ENCODE measurements around the gene FAM120A.

The FAM120A gene

GRCh38 chr9:93533863-93534262 is 82.4 kb downstream of the FAM120A start:
- H3K36me3 ChIP-seq (ENCODE audit: control insufficient read depth in 4 of 4, insufficient read depth in 4 of 4, low read length in 3 of 4): peaks cover 27 to 85% (median 51%) of the 10 kb centered on the region in 4 experiments
- POLR2A ChIA-PET: no interaction called here

GRCh38 chr9:93536167-93536566 is 84.7 kb downstream of the FAM120A start:
- no peak overlapping the region for H3K4me3 ChIP-seq (ENCODE audit: control insufficient read depth in 1 of 7, extremely low read depth in 1 of 7, insufficient read depth in 4 of 7, low read depth in 2 of 7, low read length in 6 of 7)
- POLR2A ChIA-PET: no interaction called here
- peaks cover 25 to 77% (median 50%) of the 10 kb centered on the region in 4 experiments for H3K36me3 ChIP-seq (ENCODE audit: control insufficient read depth in 4 of 4, insufficient read depth in 4 of 4, low read length in 3 of 4)
- CTCF ChIA-PET: interaction anchor here (1.3 kb wide), 1 partner anchor 9 kb away, joined by 3 read pairs; no protein-coding TSS in a partner anchor
- H3K27me3 ChIP-seq (replicated peaks in 2 of 5; ENCODE audit: control insufficient read depth in 4 of 5, insufficient read depth in 5 of 5, low read length in 4 of 5): no peaks in the 10 kb centered on the region
- no peak overlapping the region for H3K27ac ChIP-seq (ENCODE audit: insufficient read depth in 1 of 2, low read depth in 1 of 2, low read length in 2 of 2, poor library complexity in 1 of 2, severe bottlenecking in 2 of 2)
- no peaks in the 10 kb centered on the region for H3K9me3 ChIP-seq (ENCODE audit: control extremely low read depth in 1 of 5, control insufficient read depth in 4 of 5, insufficient read depth in 2 of 5, low read depth in 1 of 5, low read length in 4 of 5)
- 100% methylated on average over 4 of the region's 4 CpGs for WGBS (ENCODE audit: insufficient coverage)
- no peak for DNase-seq
- H3K4me1 ChIP-seq (ENCODE audit: control extremely low read depth in 1 of 4, control insufficient read depth in 4 of 4, insufficient read depth in 4 of 4, low read length in 3 of 4): no peaks in the 10 kb centered on the region

More at GRCh38 chr9:93533863-93534262, 82.4 kb downstream of the FAM120A start:
- WGBS (ENCODE audit: insufficient coverage): 98% methylated on average over 7 of the region's 8 CpGs
- CTCF ChIA-PET: interaction anchor here (0.6 kb wide), 1 partner anchor 32 kb away, joined by 3 read pairs; no protein-coding TSS in a partner anchor
- no peaks in the 10 kb centered on the region for H3K27me3 ChIP-seq (replicated peaks in 2 of 5; ENCODE audit: control insufficient read depth in 4 of 5, insufficient read depth in 5 of 5, low read length in 4 of 5)
- no peak for DNase-seq
- no peaks in the 10 kb centered on the region for H3K4me1 ChIP-seq (ENCODE audit: control extremely low read depth in 1 of 4, control insufficient read depth in 4 of 4, insufficient read depth in 4 of 4, low read length in 3 of 4)
- H3K27ac ChIP-seq (ENCODE audit: insufficient read depth in 1 of 2, low read depth in 1 of 2, low read length in 2 of 2, poor library complexity in 1 of 2, severe bottlenecking in 2 of 2): no peak overlapping the region
- no peaks in the 10 kb centered on the region for H3K9me3 ChIP-seq (ENCODE audit: control extremely low read depth in 1 of 5, control insufficient read depth in 4 of 5, insufficient read depth in 2 of 5, low read depth in 1 of 5, low read length in 4 of 5)
- H3K4me3 ChIP-seq (ENCODE audit: control insufficient read depth in 1 of 7, extremely low read depth in 1 of 7, insufficient read depth in 4 of 7, low read depth in 2 of 7, low read length in 6 of 7): no peak overlapping the region

GRCh38 chr9:93536874-93537273 is 85.4 kb downstream of the FAM120A start:
- H3K27me3 ChIP-seq (replicated peaks in 2 of 5; ENCODE audit: control insufficient read depth in 4 of 5, insufficient read depth in 5 of 5, low read length in 4 of 5): no peaks in the 10 kb centered on the region
- H3K27ac ChIP-seq (ENCODE audit: insufficient read depth in 1 of 2, low read depth in 1 of 2, low read length in 2 of 2, poor library complexity in 1 of 2, severe bottlenecking in 2 of 2): no peak overlapping the region
- ChIA-PET POLR2A (no interaction called here), CTCF (interaction anchor here (1.0 to 1.1 kb wide), 2 partner anchors 12 to 20 kb away, joined by 3 read pairs; no protein-coding TSS in a partner anchor)
- no peaks in the 10 kb centered on the region for H3K4me1 ChIP-seq (ENCODE audit: control extremely low read depth in 1 of 4, control insufficient read depth in 4 of 4, insufficient read depth in 4 of 4, low read length in 3 of 4)
- peak in 1 of 3 donors; percentile 10 for DNase-seq
- H3K4me3 ChIP-seq (ENCODE audit: control insufficient read depth in 1 of 7, extremely low read depth in 1 of 7, insufficient read depth in 4 of 7, low read depth in 2 of 7, low read length in 6 of 7): no peak overlapping the region
- H3K9me3 ChIP-seq (ENCODE audit: control extremely low read depth in 1 of 5, control insufficient read depth in 4 of 5, insufficient read depth in 2 of 5, low read depth in 1 of 5, low read length in 4 of 5): no peaks in the 10 kb centered on the region
- peaks cover 26 to 77% (median 47%) of the 10 kb centered on the region in 4 experiments for H3K36me3 ChIP-seq (ENCODE audit: control insufficient read depth in 4 of 4, insufficient read depth in 4 of 4, low read length in 3 of 4)
- 96% methylated on average over 6 of the region's 9 CpGs for WGBS (ENCODE audit: insufficient coverage)

- POLR2A ChIA-PET: no interaction called here
- Histone ChIP-seq H3K9me3 (ENCODE audit: control extremely low read depth in 1 of 5, control insufficient read depth in 4 of 5, insufficient read depth in 2 of 5, low read depth in 1 of 5, low read length in 4 of 5) (no peaks in the 10 kb centered on the region), H3K36me3 (ENCODE audit: control insufficient read depth in 4 of 4, insufficient read depth in 4 of 4, low read length in 3 of 4) (peaks cover 20 to 72% (median 40%) of the 10 kb centered on the region in 4 experiments), H3K4me3 (ENCODE audit: control insufficient read depth in 1 of 7, extremely low read depth in 1 of 7, insufficient read depth in 4 of 7, low read depth in 2 of 7, low read length in 6 of 7) (no peak overlapping the region), H3K27me3 (replicated peaks in 2 of 5; ENCODE audit: control insufficient read depth in 4 of 5, insufficient read depth in 5 of 5, low read length in 4 of 5) (no peaks in the 10 kb centered on the region), H3K27ac (ENCODE audit: insufficient read depth in 1 of 2, low read depth in 1 of 2, low read length in 2 of 2, poor library complexity in 1 of 2, severe bottlenecking in 2 of 2) (no peak overlapping the region), H3K4me1 (ENCODE audit: control extremely low read depth in 1 of 4, control insufficient read depth in 4 of 4, insufficient read depth in 4 of 4, low read length in 3 of 4) (no peaks in the 10 kb centered on the region)
- 100% methylated on average over 8 of the region's 8 CpGs for WGBS (ENCODE audit: insufficient coverage)
- DNase-seq: no peak
- CTCF ChIA-PET: no interaction called here
These were observed 88.8 kb downstream of the FAM120A start for GRCh38 chr9:93540305-93540704.

DNA sequence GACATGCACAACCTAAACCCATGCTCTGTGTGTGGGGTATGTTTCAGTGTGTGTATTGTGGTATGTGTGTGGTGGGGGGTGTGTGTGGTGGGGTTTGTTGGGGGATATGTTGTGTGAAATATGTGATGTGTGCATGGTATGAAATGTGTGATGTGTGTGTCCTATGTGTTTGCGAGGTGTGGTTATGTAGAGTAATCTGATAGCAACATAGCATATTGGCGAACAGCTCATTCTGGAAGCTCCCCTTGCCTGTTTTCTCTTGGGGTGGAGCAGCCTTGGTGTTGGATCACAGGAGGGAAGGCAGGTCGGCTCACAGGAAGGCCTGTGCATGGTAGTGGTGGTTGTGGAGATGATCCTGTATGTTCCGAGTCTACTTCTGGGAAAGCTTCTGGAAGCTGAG is 89.5 kb downstream of the FAM120A start:
- WGBS (ENCODE audit: insufficient coverage): 100% methylated on average over 3 of the region's 4 CpGs
- ChIA-PET CTCF (no interaction called here), POLR2A (no interaction called here)
- Histone ChIP-seq H3K36me3 (ENCODE audit: control insufficient read depth in 4 of 4, insufficient read depth in 4 of 4, low read length in 3 of 4) (peaks cover 21 to 67% (median 41%) of the 10 kb centered on the region in 4 experiments), H3K4me3 (ENCODE audit: control insufficient read depth in 1 of 7, extremely low read depth in 1 of 7, insufficient read depth in 4 of 7, low read depth in 2 of 7, low read length in 6 of 7) (no peak overlapping the region), H3K27ac (ENCODE audit: insufficient read depth in 1 of 2, low read depth in 1 of 2, low read length in 2 of 2, poor library complexity in 1 of 2, severe bottlenecking in 2 of 2) (no peak overlapping the region), H3K27me3 (replicated peaks in 2 of 5; ENCODE audit: control insufficient read depth in 4 of 5, insufficient read depth in 5 of 5, low read length in 4 of 5) (no peaks in the 10 kb centered on the region), H3K9me3 (ENCODE audit: control extremely low read depth in 1 of 5, control insufficient read depth in 4 of 5, insufficient read depth in 2 of 5, low read depth in 1 of 5, low read length in 4 of 5) (no peaks in the 10 kb centered on the region), H3K4me1 (ENCODE audit: control extremely low read depth in 1 of 4, control insufficient read depth in 4 of 4, insufficient read depth in 4 of 4, low read length in 3 of 4) (no peaks in the 10 kb centered on the region)
- no peak for DNase-seq

DNA sequence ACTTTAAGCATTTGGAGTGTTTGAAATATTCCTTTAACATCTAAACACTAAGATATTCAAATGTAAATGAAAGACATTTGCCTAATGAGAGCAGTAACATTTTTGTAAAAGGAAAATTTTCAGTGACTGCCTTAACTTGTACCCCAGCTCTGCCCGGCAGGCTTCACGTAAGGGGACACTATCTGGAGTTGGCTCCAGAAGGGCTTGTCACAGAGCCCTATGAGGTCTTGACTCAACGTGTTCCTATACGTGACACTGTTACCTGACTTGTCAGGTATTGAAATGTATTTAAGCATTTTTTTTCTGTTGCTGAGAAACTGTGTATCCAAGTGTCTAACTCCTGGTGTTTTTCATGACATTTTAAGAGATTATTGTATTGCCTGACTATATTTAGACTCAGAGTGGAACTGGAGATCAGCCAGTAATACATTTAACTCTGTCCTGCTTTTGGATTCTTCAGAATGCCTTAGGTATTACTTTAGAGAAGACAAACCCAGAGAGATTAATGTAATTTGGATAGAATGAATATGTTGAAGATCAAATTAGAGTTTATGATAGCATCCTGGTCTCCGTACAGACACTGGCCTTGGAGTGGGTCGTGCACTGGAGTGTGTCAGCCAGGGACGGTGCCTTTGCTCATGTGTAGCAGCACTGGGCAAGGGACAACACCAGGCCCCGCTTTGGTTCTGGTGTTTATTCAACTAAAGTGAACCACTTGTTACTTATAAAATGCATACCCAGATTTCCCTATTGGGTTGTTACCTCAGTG is 90.3 kb downstream of the FAM120A start:
- Histone ChIP-seq H3K36me3 (ENCODE audit: control insufficient read depth in 4 of 4, insufficient read depth in 4 of 4, low read length in 3 of 4) (peaks cover 29 to 68% (median 41%) of the 10 kb centered on the region in 4 experiments), H3K27ac (ENCODE audit: insufficient read depth in 1 of 2, low read depth in 1 of 2, low read length in 2 of 2, poor library complexity in 1 of 2, severe bottlenecking in 2 of 2) (no peak overlapping the region), H3K27me3 (replicated peaks in 2 of 5; ENCODE audit: control insufficient read depth in 4 of 5, insufficient read depth in 5 of 5, low read length in 4 of 5) (no peaks in the 10 kb centered on the region), H3K9me3 (ENCODE audit: control extremely low read depth in 1 of 5, control insufficient read depth in 4 of 5, insufficient read depth in 2 of 5, low read depth in 1 of 5, low read length in 4 of 5) (no peaks in the 10 kb centered on the region), H3K4me1 (ENCODE audit: control extremely low read depth in 1 of 4, control insufficient read depth in 4 of 4, insufficient read depth in 4 of 4, low read length in 3 of 4) (no peaks in the 10 kb centered on the region), H3K4me3 (ENCODE audit: control insufficient read depth in 1 of 7, extremely low read depth in 1 of 7, insufficient read depth in 4 of 7, low read depth in 2 of 7, low read length in 6 of 7) (no peak overlapping the region)
- ChIA-PET POLR2A (no interaction called here), CTCF (no interaction called here)
- no peak for DNase-seq
- WGBS (ENCODE audit: insufficient coverage): 98% methylated on average over 7 of the region's 8 CpGs

DNA sequence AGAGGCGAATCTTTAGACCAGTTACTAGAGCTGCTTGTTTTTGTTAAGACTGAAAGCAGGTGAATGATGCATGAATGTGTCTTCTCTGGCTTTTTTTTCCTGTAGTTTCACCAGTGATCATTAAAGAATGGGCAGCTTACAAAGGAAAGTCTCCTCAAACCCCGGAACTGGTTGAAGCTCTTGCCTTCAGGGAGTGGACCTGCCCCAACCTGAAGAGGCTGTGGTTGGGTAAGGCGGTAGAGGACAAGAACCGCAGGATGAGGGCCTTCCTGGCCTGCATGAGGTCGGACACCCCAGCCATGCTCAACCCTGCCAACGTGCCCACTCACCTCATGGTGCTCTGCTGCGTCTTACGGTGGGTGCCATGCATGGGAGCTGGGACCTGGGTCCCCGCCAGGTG is 91.6 kb downstream of the FAM120A start:
- H3K27me3 ChIP-seq (replicated peaks in 2 of 5; ENCODE audit: control insufficient read depth in 4 of 5, insufficient read depth in 5 of 5, low read length in 4 of 5): no peaks in the 10 kb centered on the region
- 100% methylated on average over 5 of the region's 9 CpGs for WGBS (ENCODE audit: insufficient coverage)
- no peak overlapping the region for H3K4me3 ChIP-seq (ENCODE audit: control insufficient read depth in 1 of 7, extremely low read depth in 1 of 7, insufficient read depth in 4 of 7, low read depth in 2 of 7, low read length in 6 of 7)
- peaks cover 27 to 72% (median 41%) of the 10 kb centered on the region in 4 experiments for H3K36me3 ChIP-seq (ENCODE audit: control insufficient read depth in 4 of 4, insufficient read depth in 4 of 4, low read length in 3 of 4)
- ChIA-PET CTCF (interaction anchor here (1.0 kb wide), 1 partner anchor 18 kb away, joined by 4 read pairs; no protein-coding TSS in a partner anchor), POLR2A (no interaction called here)
- DNase-seq: no peak
- no peaks in the 10 kb centered on the region for H3K9me3 ChIP-seq (ENCODE audit: control extremely low read depth in 1 of 5, control insufficient read depth in 4 of 5, insufficient read depth in 2 of 5, low read depth in 1 of 5, low read length in 4 of 5)
- no peak overlapping the region for H3K27ac ChIP-seq (ENCODE audit: insufficient read depth in 1 of 2, low read depth in 1 of 2, low read length in 2 of 2, poor library complexity in 1 of 2, severe bottlenecking in 2 of 2)
- no peaks in the 10 kb centered on the region for H3K4me1 ChIP-seq (ENCODE audit: control extremely low read depth in 1 of 4, control insufficient read depth in 4 of 4, insufficient read depth in 4 of 4, low read length in 3 of 4)

Measured in common myeloid progenitor, CD34-positive (primary cell).